Gastrocnemius medialis (tissue), 4 donors: ENCODE results near the gene KATNB1. TPM values are rescaled to one million over a fixed set of nuclear protein-coding genes. Genes with fewer than 3 reads are reported as not detected.

Experiments
- ATAC-seq, 2 donors: fragments of 150-250 bp; one replicate each; pipeline ENCODE4 v1.9.1; 2016
- DNase-seq, 2 donors: peaks; one replicate each; pipeline ENCODE4 v3.0.0-alpha.2; 2019
- H3K27ac ChIP-seq, 4 donors: fragments of 200-600 bp; sonication (generic); 1 replicate in 1 of 4; 2 replicates in 3 of 4; pipeline ENCODE4 v1.5.1; 2016 to 2018; ENCODE audit warnings: mild to moderate bottlenecking in 2 of 4, moderate library complexity in 1 of 4
- H3K27me3 ChIP-seq, 3 donors: fragments of 200-600 bp; sonication (generic) in 2 of 3; 1 replicate in 1 of 3; 2 replicates in 2 of 3; pipeline versions ENCODE4 v1.5.1 to v1.6.0; 2016 to 2019; ENCODE audit warnings: mild to moderate bottlenecking in 1 of 3, moderate library complexity in 1 of 3
- H3K36me3 ChIP-seq, 2 donors: fragments of 200-600 bp; sonication (generic) in 1 of 2; one replicate each; pipeline ENCODE4 v1.5.1; 2017 to 2018
- H3K4me1 ChIP-seq, 2 donors: fragments of 200-600 bp; sonication (generic) in 1 of 2; one replicate each; pipeline ENCODE4 v1.5.1; 2016 to 2017; ENCODE audit warnings: mild to moderate bottlenecking in 2 of 2
- H3K4me3 ChIP-seq, 4 donors: fragments of 200-600 bp; sonication (generic) in 3 of 4; 1 replicate in 1 of 4; 2 replicates in 3 of 4; pipeline ENCODE4 v1.5.1; 2016 to 2019; ENCODE audit warnings: mild to moderate bottlenecking in 2 of 4
- H3K9me3 ChIP-seq, 3 donors: fragments of 200-600 bp; sonication (generic) in 2 of 3; 1 replicate in 1 of 3; 2 replicates in 2 of 3; pipeline ENCODE4 v1.5.1; 2016 to 2019
- POLR2A ChIP-seq, 2 donors: fragments of 450-650 bp; IDR thresholded peaks; one replicate each; pipeline ENCODE4 v1.6.1; 2017; ENCODE audit warnings: antibody characterized with exemption in 2 of 2, mild to moderate bottlenecking in 2 of 2, moderate library complexity in 2 of 2
- in situ Hi-C, 4 donors: fragments of 200-750 bp; cut with MboI; loops; one replicate each; pipeline versions ENCODE4 v1.15.0 to v1.8.0; 2017; ENCODE audit warnings: low sequenced_read_pairs in 4 of 4
- intact Hi-C: fragments of 100-400 bp; cut with DNase I; formaldehyde crosslinking; loops from one replicate; pipeline ENCODE4 v1.15.1; 2023; ENCODE audit warnings: low total_unique reads
- total RNA-seq, 4 donors: library from RNA; depleted of rRNA; stranded (reverse); fragments of >200 nt; gene quantifications; one replicate each; pipeline versions ENCODE4 v1.1.0 to v1.2.3, GENCODE V29; 2016
- TF ChIP-seq, protein P1 (sequence below), 5 experiments: fragments of 450-650 bp in 3 of 5; fragments of 200-600 bp in 2 of 5; sonication (generic) in 2 of 5; IDR thresholded peaks in 4 of 5; conservative IDR thresholded peaks in 1 of 5; 1 replicate in 4 of 5; 2 replicates in 1 of 5; pipeline ENCODE4 v1.5.1; 2016 to 2019; ENCODE audit warnings: antibody characterized with exemption in 5 of 5, mild to moderate bottlenecking in 3 of 5, moderate library complexity in 3 of 5

KATNB1 gene
- total RNA-seq, 4 donors from 2014 or later = 10.7 to 18.0 (median 14.2) TPM

DNA sequence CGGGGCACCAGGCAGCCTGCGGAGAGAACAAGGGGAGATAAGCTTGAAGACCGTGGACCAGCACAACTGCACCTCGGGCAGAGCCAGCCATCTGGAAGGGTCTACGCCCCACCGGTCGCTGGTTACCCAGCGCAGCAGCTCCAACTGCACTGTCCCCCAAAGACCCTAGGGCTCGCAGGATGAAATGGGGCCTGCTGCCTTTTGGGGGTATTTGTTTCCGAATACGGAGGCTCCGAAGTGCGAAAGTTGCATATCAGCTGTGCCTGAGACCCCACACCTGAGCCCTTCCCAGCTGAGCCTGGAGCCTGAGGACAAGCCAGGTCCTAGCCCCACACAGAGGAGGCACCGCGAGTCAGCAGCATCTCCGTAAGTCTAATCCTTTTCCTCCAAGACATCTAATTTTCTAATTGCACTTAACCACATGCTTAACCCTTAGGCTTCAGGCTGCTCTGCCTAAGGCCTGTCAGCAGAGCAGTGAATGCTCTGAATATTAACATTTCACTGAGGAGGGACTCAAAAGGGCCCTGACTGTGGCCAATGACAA is 62.8 kb downstream of the KATNB1 start:
- Histone ChIP-seq H3K36me3 (no peaks in the 10 kb centered on the region), H3K27me3 (no peaks in the 10 kb centered on the region), H3K4me1 (peaks cover 52 to 56% of the 10 kb centered on the region in 2 donors), H3K9me3 (no peaks in the 10 kb centered on the region), H3K27ac (peak overlapping the region; percentile 71 to 90 (median 76)), H3K4me3 (peak overlapping the region in 1 of 4 donors; percentile 30)
- TF ChIP-seq POLR2A (IDR thresholded peaks at IDR 0.05) = no peak
- TF ChIP-seq, protein P1, sequence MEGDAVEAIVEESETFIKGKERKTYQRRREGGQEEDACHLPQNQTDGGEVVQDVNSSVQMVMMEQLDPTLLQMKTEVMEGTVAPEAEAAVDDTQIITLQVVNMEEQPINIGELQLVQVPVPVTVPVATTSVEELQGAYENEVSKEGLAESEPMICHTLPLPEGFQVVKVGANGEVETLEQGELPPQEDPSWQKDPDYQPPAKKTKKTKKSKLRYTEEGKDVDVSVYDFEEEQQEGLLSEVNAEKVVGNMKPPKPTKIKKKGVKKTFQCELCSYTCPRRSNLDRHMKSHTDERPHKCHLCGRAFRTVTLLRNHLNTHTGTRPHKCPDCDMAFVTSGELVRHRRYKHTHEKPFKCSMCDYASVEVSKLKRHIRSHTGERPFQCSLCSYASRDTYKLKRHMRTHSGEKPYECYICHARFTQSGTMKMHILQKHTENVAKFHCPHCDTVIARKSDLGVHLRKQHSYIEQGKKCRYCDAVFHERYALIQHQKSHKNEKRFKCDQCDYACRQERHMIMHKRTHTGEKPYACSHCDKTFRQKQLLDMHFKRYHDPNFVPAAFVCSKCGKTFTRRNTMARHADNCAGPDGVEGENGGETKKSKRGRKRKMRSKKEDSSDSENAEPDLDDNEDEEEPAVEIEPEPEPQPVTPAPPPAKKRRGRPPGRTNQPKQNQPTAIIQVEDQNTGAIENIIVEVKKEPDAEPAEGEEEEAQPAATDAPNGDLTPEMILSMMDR (IDR thresholded peaks at IDR 0.05 in 4 of 5, conservative IDR thresholded peaks at IDR 0.05 in 1 of 5) = no peak
- intact Hi-C loops = no loop called here
- DNase-seq (no peak), ATAC-seq (no peak)
- in situ Hi-C loops = no loop called here

DNA sequence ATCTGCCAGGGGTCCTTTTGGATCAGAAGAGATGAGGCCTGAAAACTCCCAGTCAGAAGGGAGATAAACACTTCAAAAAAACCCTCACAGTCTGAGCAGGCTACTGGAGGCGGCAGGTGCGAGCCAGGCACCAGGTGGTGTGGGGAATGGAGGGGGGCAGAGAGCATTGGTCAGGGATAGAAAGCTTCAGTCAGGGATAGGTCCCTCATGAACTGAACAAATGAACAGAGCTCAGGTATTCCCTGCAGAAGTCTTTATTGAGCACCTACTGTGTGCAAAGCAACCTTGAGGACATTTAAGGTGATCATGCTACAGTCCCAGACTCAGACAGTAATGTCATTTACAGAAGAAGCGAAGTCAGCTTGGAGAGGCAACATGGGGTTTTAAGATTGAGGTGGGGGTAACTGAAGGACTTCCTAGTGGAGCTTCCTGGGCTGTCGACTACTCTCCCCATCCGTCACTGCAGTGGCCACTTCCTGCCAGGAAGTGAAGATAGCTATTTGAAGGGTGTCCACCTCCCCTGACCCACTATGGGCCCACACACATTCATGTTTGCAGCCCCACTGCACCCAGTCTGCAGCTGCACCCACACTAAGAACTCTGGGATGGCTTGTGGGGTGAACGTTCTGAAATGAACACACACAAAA is 63.5 kb downstream of the KATNB1 start:
- peak overlapping the region in 2 of 4 donors; percentile 66 to 72 for H3K27ac ChIP-seq
- no peak overlapping the region for H3K4me3 ChIP-seq
- in situ Hi-C loops (no loop called here), intact Hi-C loops (no loop called here)
- no peak for TF ChIP-seq POLR2A (IDR thresholded peaks at IDR 0.05)
- TF ChIP-seq, protein P1 (IDR thresholded peaks at IDR 0.05 in 4 of 5, conservative IDR thresholded peaks at IDR 0.05 in 1 of 5) = no peak
- no peaks in the 10 kb centered on the region for H3K27me3 ChIP-seq
- no peaks in the 10 kb centered on the region for H3K9me3 ChIP-seq
- no peak for DNase-seq
- H3K36me3 ChIP-seq = no peaks in the 10 kb centered on the region
- peaks cover 57 to 64% of the 10 kb centered on the region in 2 donors for H3K4me1 ChIP-seq
- ATAC-seq = no peak

DNA sequence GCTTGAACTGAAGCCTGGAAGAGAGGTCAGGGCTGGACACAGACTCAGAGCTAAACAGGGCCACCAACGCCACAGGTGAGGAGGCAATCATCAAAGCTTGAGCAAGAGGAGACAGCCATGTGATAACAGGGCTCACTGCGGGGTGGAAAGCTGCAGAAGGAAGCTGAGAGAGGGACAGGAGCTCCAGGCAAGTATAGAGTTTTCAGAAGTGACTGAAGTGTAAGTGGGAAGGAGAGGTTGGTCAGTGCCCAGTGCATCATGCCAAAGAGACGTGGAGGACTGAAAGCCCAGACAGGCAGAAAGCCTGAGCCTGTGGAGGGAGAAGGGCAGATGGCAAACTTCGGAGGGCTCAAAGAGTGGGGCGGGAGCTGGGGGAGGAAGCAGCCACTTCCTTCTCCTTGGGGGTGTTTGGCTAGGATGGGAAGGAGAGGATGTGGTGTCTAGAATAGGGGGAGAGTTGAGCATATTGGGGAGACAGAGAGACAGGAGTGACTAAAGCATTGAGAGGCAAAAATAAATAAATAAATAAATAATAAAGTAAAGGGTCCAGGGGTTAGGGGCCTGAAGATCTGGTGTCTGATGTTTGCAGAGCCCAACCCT is 64.1 kb downstream of the KATNB1 start:
- no peaks in the 10 kb centered on the region for H3K27me3 ChIP-seq
- no peaks in the 10 kb centered on the region for H3K36me3 ChIP-seq
- TF ChIP-seq POLR2A (IDR thresholded peaks at IDR 0.05) = no peak
- TF ChIP-seq, protein P1 (IDR thresholded peaks at IDR 0.05 in 4 of 5, conservative IDR thresholded peaks at IDR 0.05 in 1 of 5) = no peak
- no peak overlapping the region for H3K4me3 ChIP-seq
- in situ Hi-C loops (no loop called here), intact Hi-C loops (no loop called here)
- ATAC-seq = peak in 1 of 2 donors; percentile 7
- H3K27ac ChIP-seq = peak overlapping the region in 3 of 4 donors; percentile 66 to 72 (median 66)
- no peaks in the 10 kb centered on the region for H3K9me3 ChIP-seq
- peaks cover 57 to 67% of the 10 kb centered on the region in 2 donors for H3K4me1 ChIP-seq
- no peak for DNase-seq

DNA sequence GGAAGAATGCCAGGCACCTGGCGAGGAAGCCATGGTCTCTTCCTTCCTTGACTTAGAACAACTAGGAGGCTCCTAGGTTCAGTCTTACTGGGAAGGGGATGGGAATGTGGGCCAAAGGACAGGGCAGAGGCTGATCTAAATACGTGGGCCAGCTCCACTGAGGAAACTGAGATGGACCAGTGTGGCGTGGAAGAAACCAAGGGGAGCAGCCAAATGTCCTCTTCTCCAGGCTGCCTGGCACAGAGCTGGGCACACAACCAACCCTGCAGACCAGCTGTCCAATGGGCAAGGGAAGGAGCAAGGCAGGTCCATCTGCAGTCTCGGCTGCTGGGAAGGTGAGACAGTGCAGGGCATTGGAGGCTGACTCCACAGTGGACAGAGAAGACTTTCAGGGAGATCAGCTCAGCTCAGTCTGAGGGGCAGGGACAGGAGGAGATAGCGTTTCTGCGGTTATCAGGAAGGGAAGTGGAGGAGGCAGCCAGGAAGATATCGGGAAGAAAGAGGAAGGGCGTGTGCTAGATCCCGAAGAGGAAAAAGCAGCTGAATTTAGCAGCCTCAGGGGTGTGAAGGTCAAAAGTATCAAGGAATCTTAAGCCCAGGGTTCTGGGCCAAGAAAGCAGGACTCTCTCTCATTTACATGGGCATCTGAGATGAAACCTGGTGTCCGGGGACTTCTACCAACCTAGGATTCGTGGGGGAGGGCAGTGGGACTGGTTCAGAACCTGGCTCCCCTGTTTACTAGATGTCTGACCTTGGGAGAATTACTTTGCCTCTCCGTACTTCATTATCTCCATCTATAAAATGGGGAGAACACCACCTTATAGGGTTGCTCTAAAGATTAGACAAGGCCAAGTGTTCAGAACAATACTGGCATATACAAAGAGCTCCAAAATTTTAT is 64.9 kb downstream of the KATNB1 start:
- Histone ChIP-seq H3K27me3 (no peaks in the 10 kb centered on the region), H3K27ac (peak overlapping the region in 3 of 4 donors; percentile 66 to 72 (median 66)), H3K9me3 (no peaks in the 10 kb centered on the region), H3K36me3 (no peaks in the 10 kb centered on the region), H3K4me3 (peak overlapping the region in 1 of 4 donors; percentile 7), H3K4me1 (peaks cover 57 to 66% of the 10 kb centered on the region in 2 donors)
- intact Hi-C loops (no loop called here), in situ Hi-C loops (no loop called here)
- TF ChIP-seq POLR2A (IDR thresholded peaks at IDR 0.05) = no peak
- TF ChIP-seq, protein P1 (IDR thresholded peaks at IDR 0.05 in 4 of 5, conservative IDR thresholded peaks at IDR 0.05 in 1 of 5) = no peak
- DNase-seq = no peak
- ATAC-seq = peak in 1 of 2 donors; percentile 15
